Osteocyte (in vitro differentiated cells): ENCODE data around the gene SRC. TPM values are rescaled to one million over a fixed set of nuclear protein-coding genes. Genes with fewer than 3 reads are reported as not detected.

Experiments
- DNase-seq: peaks from one replicate; pipeline ENCODE4 v3.0.0; 2021; ENCODE audit warnings: mixed read lengths; ENCODE audit not compliant: unreplicated experiment; ENCODE audit errors: extremely low spot score
- H3K27ac Mint-ChIP-seq: one replicate; pipeline ENCODE4 v1.8.0; 2021; ENCODE audit warnings: mild to moderate bottlenecking, mixed read lengths; ENCODE audit not compliant: unreplicated experiment
- H3K27me3 Mint-ChIP-seq: one replicate; pipeline ENCODE4 v1.8.0; 2021; ENCODE audit warnings: mixed read lengths; ENCODE audit not compliant: unreplicated experiment
- H3K36me3 Mint-ChIP-seq: one replicate; pipeline ENCODE4 v1.8.0; 2021; ENCODE audit warnings: mixed read lengths; ENCODE audit not compliant: unreplicated experiment
- H3K4me1 Mint-ChIP-seq: one replicate; pipeline ENCODE4 v1.8.0; 2021; ENCODE audit warnings: mixed read lengths; ENCODE audit not compliant: unreplicated experiment
- H3K4me3 Mint-ChIP-seq: one replicate; pipeline ENCODE4 v1.8.0; 2021; ENCODE audit warnings: mild to moderate bottlenecking, moderate library complexity, mixed read lengths; ENCODE audit not compliant: unreplicated experiment
- H3K9me3 Mint-ChIP-seq: one replicate; pipeline ENCODE4 v1.8.0; 2021; ENCODE audit warnings: mixed read lengths; ENCODE audit not compliant: unreplicated experiment
- CTCF ChIP-seq: fragments of 200-600 bp; sonication (generic); IDR thresholded peaks from 2 replicates; pipeline ENCODE4 v1.5.0; 2021; ENCODE audit warnings: antibody characterized with exemption, mild to moderate bottlenecking, moderate library complexity
- total RNA-seq: library from RNA; stranded (reverse); gene quantifications from 2 replicates; pipeline ENCODE4 v1.2.1, GENCODE V29; 2021

SRC gene
- total RNA-seq, 1 donor from 2014 or later = 32.5 TPM

GRCh38 chr20:37305079-37305478 lies 40.9 kb upstream of the SRC start:
- peaks cover 33% of the 10 kb centered on the region for H3K36me3 Mint-ChIP-seq
- no peaks in the 10 kb centered on the region for H3K4me1 Mint-ChIP-seq
- no peak for TF ChIP-seq CTCF
- no peaks in the 10 kb centered on the region for H3K9me3 Mint-ChIP-seq
- H3K27ac Mint-ChIP-seq = no peak overlapping the region
- no peaks in the 10 kb centered on the region for H3K27me3 Mint-ChIP-seq
- no peak overlapping the region for H3K4me3 Mint-ChIP-seq
- no peak for DNase-seq

- Mint-ChIP-seq H3K4me3 (no peak overlapping the region), H3K27me3 (no peaks in the 10 kb centered on the region), H3K4me1 (no peaks in the 10 kb centered on the region), H3K27ac (no peak overlapping the region), H3K36me3 (peaks cover 31% of the 10 kb centered on the region), H3K9me3 (no peaks in the 10 kb centered on the region)
- DNase-seq = no peak
- no peak for TF ChIP-seq CTCF
Observed at GRCh38 chr20:37305839-37306238, 40.1 kb upstream of the SRC start.

- H3K36me3 Mint-ChIP-seq = peaks cover 26% of the 10 kb centered on the region
- no peak overlapping the region for H3K4me3 Mint-ChIP-seq
- TF ChIP-seq CTCF = no peak
- H3K4me1 Mint-ChIP-seq = peaks cover 11% of the 10 kb centered on the region
- no peak overlapping the region for H3K27ac Mint-ChIP-seq
- H3K27me3 Mint-ChIP-seq = no peaks in the 10 kb centered on the region
- no peak for DNase-seq
- H3K9me3 Mint-ChIP-seq = no peaks in the 10 kb centered on the region
Observed at GRCh38 chr20:37308086-37309050, 37.6 kb upstream of the SRC start.

- no peaks in the 10 kb centered on the region for H3K9me3 Mint-ChIP-seq
- H3K36me3 Mint-ChIP-seq = peaks cover 23% of the 10 kb centered on the region
- TF ChIP-seq CTCF = no peak
- no peak overlapping the region for H3K4me3 Mint-ChIP-seq
- peaks cover 19% of the 10 kb centered on the region for H3K4me1 Mint-ChIP-seq
- H3K27me3 Mint-ChIP-seq = no peaks in the 10 kb centered on the region
- no peak for DNase-seq
- H3K27ac Mint-ChIP-seq = no peak overlapping the region
Observed at GRCh38 chr20:37309290-37309689, 36.6 kb upstream of the SRC start.

- no peaks in the 10 kb centered on the region for H3K27me3 Mint-ChIP-seq
- no peaks in the 10 kb centered on the region for H3K9me3 Mint-ChIP-seq
- H3K4me3 Mint-ChIP-seq = no peak overlapping the region
- H3K4me1 Mint-ChIP-seq = peaks cover 27% of the 10 kb centered on the region
- H3K27ac Mint-ChIP-seq = no peak overlapping the region
- TF ChIP-seq CTCF = no peak
- no peak for DNase-seq
- peaks cover 18% of the 10 kb centered on the region for H3K36me3 Mint-ChIP-seq
Observed at GRCh38 chr20:37309936-37310590, 35.9 kb upstream of the SRC start.
